Mucosa of gallbladder (tissue), 1 donor: ENCODE measurements around the gene RAB37. TPM values are rescaled to one million over a fixed set of nuclear protein-coding genes. Genes with fewer than 3 reads are reported as not detected.

Experiments
- DNase-seq: peaks from one replicate; pipeline ENCODE4 v3.0.0-alpha.2; 2020; ENCODE audit warnings: low spot score
- total RNA-seq: library from RNA; stranded (reverse); gene quantifications from one replicate; pipeline ENCODE4 v1.2.1, GENCODE V29; 2021
- donor health status: DM: no; HTN: no; CAD: no.

RAB37 gene
- total RNA-seq, result 5.1 TPM

GRCh38 chr17:74736513-74737298 lies at the start of gene RAB37:
TSS of gene RAB37 (plus strand) at chr17:74737256. CDS start at chr17:74737273, 17 bp downstream.
- peak; percentile 84 for DNase-seq

- DNase-seq, result no peak
Measured at GRCh38 chr17:74687886-74688285, 49.2 kb upstream of the RAB37 start.

- DNase-seq, result no peak
Measured at GRCh38 chr17:74690409-74690825, 46.6 kb upstream of the RAB37 start.

GRCh38 chr17:74691151-74691550 lies 45.9 kb upstream of the RAB37 start:
- DNase-seq, result no peak

GRCh38 chr17:74694081-74694480 lies 43.0 kb upstream of the RAB37 start:
- DNase-seq, result no peak

GRCh38 chr17:74695629-74696028 lies 41.4 kb upstream of the RAB37 start:
- no peak for DNase-seq

- no peak for DNase-seq
Measured at GRCh38 chr17:74697515-74697914, 39.5 kb upstream of the RAB37 start.

- no peak for DNase-seq
Measured at GRCh38 chr17:74698069-74698468, 39.0 kb upstream of the RAB37 start.

GRCh38 chr17:74699236-74699635 lies 37.8 kb upstream of the RAB37 start:
- no peak for DNase-seq

GRCh38 chr17:74702116-74702871 lies 34.8 kb upstream of the RAB37 start:
- no peak for DNase-seq

GRCh38 chr17:74703311-74703710 lies 33.7 kb upstream of the RAB37 start:
- DNase-seq, result no peak

GRCh38 chr17:74704544-74704943 lies 32.5 kb upstream of the RAB37 start:
- no peak for DNase-seq

GRCh38 chr17:74711058-74711824 lies 25.8 kb upstream of the RAB37 start:
- no peak for DNase-seq

GRCh38 chr17:74712301-74712700 lies 24.8 kb upstream of the RAB37 start:
- DNase-seq, result no peak

GRCh38 chr17:74712756-74713155 lies 24.3 kb upstream of the RAB37 start, which contains the start of gene CD300LF:
TSS of gene CD300LF (minus strand) at chr17:74712923. CDS start at chr17:74712866, 57 bp downstream.
- DNase-seq, result peak; percentile 34

GRCh38 chr17:74713171-74713755 lies 23.8 kb upstream of the RAB37 start:
- no peak for DNase-seq

GRCh38 chr17:74715144-74715543 lies 21.9 kb upstream of the RAB37 start:
- peak; percentile 67 for DNase-seq

- DNase-seq, result no peak
Measured at GRCh38 chr17:74720506-74720905, 16.6 kb upstream of the RAB37 start.

GRCh38 chr17:74722782-74723181 lies 14.3 kb upstream of the RAB37 start:
- no peak for DNase-seq

GRCh38 chr17:74723891-74724290 lies 13.2 kb upstream of the RAB37 start:
- DNase-seq, result no peak

- no peak for DNase-seq
Measured at GRCh38 chr17:74725111-74725510, 11.9 kb upstream of the RAB37 start.
